GM04503 (cell line): ENCODE results near the gene RANBP1.
"Not testable (repeated sequence)": the region's sequence is repeated elsewhere in the genome, so short reads cannot be mapped to it uniquely, and the experiment has no call there.

Source experiments
- DNase-seq: peaks from one replicate; pipeline ENCODE4 v3.0.0-alpha.2; 2012; ENCODE audit warnings: low read depth

The RANBP1 gene

GRCh38 chr22:20154602-20155187 is 38.8 kb downstream of the RANBP1 start:
- no peak for DNase-seq

DNA sequence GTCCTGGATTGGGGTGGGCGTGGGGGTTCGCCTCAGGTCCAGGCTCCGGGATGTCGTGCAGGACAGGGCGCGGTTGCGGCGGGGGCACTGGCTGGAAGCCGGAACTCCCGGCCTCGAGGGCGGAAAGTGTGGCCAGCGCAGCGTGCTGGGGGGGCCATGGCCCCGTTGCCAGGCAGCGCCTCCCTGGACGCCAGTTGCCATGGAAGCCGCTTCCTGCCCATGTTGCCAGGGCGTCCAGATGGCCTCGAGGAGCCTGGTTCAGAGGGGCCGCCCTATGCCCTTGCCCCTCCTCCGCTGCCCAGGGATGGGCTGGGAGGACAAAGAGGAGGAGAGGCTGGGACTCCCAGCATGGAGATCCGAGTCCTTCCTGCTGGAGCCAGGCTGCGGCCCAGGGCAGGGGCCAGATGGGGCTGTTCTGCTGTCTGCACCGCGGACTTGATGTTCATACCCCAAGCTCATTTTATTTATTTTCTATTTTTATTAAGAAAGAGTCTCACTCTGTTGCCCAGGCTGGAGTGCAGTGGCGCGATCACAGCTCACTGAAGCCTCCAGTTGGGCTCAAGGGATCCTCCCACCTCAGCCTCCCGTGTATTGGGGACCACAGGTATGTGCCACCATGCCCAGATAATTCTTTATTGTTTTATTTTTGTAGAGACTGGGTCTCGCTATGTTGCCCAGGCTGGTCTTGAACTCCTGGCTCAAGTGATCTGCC is 39.6 kb downstream of the RANBP1 start:
- peak; percentile 35 for DNase-seq

- no peak for DNase-seq
Measured at GRCh38 chr22:20156042-20156389, 40.1 kb downstream of the RANBP1 start.

DNA sequence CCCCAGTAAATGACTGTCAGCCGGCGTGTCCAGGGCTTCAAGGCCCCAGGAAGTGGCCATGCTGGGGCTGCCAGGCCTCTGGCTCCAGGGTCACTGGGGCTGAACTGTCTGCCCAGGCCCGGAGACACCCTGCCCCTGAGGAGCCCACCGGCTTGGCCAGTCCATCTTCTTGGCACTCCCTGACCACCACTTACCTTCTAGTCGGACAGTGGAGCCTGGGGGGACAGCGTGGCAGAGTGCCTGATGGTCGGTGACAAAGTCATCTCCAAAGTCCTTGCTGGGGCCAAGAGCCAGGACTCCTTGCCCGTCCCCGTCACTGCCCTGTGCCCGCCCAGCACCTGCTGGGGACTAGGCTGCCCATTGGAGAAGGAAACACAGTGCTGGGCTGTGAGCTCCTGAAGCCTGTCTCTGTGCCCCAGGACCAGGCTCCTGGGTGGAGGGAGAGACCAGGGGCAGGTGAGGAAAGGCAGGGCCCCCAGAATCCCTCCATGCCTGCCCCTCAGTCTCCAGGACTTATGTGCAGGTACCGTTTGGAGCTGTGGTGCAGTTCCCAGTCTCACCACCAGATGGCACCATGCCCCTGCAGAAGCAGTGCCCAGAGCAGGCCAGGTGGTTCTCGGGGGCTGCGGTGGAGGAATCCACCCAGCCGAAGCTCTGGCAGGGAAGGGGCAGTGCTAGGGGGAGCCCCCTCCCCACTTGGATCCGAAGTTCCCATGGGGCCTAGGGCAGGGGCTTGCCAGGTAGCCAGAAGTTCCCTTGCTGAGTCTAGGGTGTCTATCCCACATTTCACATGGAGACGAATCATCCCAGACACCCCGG is 40.9 kb downstream of the RANBP1 start:
- DNase-seq: no peak

DNA sequence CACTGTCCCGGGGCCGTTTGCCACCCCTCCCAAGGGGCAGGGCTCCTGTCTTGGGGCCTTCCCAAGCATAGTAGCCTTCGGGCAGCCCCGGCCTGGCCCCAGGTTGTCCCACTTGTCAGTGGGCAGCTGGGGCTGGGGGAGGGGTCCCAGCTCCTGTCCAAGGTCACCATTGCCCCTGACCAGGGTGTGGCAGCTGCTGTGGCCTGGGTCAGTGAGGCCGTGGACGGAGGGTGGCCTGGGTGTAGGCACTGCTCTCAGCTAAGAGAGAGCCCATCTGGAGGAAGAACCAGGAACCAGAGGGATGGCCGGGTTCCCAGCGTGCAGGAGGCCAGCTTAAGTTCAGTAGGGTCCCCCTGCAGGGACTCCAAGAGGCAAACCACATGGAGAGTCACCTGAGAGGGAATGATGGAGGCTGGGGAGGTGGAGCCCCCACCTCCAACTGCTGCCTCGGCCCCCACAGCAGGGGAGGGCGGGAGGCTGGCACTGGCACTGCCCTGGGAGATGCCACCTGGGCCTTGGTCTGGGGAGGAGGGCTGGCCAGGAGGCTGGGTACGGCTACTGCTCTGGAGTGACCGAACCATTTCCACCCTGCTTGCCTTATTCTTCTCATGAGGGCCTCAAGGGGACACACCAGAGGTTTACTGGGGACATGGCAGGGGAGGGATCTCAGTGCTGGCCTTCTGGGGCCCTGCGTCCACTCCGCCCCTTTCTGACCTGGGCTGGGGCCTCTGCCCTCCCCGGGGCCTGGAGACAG is 41.7 kb downstream of the RANBP1 start:
- no peak for DNase-seq

DNA sequence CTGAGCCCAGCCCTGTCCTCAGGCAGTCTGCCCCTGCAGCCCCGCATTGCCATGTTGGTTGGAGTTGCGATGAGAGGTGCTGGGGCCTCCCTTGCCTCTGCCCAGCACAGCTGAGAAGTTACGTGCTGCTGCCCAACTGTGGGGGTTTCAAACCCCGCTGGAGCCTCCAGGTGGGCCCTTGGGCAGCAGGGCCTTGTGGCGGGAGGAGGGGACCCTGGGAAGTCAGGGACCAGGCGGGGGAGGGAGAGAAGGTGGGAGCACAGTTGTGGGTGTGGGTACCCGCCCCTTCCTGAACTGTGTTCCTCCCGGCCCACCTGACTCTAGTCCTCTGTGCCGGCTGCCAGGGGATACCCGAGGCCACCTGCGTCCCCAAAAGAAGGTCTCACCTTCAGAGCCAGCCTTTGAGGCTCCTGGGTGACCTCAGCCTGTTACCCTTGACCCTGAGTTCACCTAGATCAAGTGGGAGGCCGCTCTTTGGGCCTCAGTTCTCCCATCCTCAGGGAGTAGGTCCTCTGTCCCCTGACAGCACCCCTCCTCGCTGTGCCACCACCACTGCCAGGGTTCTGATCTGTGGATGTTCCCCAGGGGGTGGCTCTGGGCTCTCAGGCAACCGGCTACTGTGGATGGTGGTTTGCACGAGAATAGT is 42.6 kb downstream of the RANBP1 start:
- DNase-seq: no peak

DNA sequence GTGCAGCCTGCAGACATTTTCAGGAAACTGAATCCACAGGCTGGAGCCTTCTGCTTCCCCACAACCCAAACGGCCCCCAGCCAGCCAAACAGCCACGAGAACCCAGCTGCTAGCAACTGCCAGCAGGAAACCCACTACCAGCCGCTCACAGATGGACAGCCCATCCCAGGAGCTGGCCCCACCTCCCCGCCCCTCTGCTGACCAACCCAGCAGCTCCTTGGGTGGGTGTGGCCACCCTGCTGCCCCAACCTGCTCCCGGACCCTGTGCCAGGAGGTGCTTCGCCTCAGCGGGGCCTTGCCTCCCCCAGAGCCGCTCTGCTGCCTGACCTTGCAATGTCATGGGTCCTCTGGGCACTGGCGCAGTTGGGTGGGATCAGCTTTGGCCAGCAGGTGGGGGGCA is 43.2 kb downstream of the RANBP1 start:
- no peak for DNase-seq

DNA sequence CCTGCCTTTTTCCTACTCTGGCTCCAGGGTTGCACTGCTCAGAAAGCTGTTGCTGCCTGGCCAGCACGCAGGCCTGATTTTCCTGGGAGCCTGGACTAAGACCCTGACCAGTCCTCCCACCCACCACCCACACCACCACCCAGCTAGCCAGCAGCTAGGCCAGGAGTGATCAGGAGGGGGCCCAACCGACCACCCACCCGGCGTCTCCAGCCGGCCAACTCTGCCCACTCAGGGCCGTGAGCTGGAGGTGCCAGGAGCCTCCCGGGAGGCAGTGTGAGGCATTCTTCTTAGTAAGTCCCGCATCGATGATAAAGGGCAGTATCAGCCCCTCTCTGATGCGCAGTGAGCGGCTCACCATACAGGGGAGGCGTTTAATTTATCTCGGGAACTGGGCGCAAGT is 43.6 kb downstream of the RANBP1 start:
- DNase-seq: not testable (repeated sequence)

DNA sequence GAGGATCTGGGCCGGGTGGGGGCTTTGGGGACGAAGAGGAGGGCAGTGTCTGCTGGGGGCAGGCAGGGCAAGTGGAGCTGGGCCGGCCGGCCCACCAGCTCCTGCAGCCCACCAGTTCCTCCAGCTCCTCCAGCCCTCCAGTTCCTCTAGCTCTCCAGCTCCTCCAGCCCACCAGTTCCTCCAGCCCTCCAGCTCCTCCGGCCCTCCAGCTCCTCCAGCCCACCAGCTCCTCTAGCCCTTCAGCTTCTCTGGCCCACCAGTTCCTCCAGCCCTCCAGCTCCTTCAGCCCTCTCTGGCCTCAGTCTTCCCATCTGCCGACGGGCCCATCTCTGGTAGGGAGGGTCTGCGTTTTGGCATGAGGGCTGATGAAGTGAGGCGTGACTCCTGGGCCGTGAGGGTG is 44.1 kb downstream of the RANBP1 start:
- no peak for DNase-seq

- no peak for DNase-seq
Measured at GRCh38 chr22:20164863-20165262, 49.0 kb downstream of the RANBP1 start.

DNA sequence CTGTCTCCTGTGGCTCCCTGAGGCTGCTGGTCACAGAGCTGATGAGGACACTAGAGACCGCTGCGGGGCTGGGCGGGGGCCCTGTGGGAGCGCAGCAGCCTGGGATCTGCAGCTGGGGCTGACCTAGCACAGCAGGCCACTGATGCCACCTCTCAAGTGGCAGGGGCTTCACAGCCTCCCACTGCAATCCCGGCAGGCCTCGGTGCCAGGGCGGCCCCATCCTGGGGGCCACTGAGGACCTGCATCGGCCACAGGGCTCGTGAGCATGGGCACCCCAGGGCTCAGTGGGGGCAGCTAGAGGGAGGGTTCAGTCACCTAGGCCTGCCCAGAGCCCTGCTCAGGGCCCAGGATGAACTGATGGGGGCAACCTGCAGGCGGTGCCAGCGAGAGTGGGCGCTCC is 49.5 kb downstream of the RANBP1 start:
- no peak for DNase-seq

- DNase-seq: no peak
Measured at GRCh38 chr22:20165913-20166312, 50.0 kb downstream of the RANBP1 start.

DNA sequence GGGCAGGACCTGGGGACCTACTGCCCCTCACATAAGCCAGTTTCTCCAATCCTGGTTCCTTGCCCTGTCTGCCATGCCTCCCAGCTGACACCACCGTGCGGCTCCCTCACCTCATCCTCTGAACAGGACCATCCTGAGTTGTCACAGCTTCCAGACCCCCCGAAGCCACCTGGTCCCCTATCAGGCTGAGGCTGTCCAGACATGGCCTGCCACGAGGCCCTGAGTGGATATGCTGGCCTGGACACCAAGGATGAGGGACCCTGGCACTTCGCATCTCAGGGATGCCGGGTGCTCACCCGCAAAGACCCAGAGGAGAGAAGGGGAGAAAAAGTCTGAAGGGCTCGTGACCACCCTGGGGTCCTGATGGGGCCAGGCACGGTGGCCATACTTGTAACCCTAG is 50.8 kb downstream of the RANBP1 start:
- no peak for DNase-seq

DNA sequence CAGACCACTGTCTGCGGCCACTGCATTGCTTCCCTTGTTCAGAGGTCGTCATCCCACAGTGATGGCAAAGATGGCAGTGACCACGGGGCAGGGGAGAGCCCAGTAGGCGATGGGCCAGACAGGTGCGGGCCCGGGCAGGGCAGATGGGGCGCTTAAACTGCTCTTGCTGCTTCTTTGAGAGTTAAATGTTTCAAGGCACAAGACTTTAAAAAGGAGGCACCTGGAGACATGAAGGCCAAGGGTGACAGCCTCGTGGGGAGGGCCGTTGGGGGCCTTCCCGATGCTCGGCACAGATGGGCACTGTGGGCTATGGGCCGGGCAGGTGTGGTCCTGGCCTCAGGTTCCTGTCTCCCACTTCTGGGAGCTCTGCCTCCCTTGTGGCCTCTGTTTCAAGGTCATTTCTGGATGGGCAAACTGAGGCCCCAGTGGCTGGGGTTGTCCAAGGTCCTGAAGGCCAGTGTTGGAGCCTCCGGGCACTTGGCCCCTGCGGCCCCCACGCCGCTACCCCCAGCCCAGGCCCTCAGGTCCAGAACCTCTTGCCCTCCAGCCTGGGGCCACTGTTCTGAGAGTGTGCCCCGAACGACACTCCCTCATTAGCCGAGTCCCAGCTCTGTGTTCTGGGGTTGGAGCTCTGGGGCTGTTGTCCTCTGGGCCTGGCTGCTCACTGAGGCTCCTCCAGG is 51.9 kb downstream of the RANBP1 start:
- DNase-seq: no peak

- no peak for DNase-seq
Measured at GRCh38 chr22:20169253-20169822, 53.4 kb downstream of the RANBP1 start.

DNA sequence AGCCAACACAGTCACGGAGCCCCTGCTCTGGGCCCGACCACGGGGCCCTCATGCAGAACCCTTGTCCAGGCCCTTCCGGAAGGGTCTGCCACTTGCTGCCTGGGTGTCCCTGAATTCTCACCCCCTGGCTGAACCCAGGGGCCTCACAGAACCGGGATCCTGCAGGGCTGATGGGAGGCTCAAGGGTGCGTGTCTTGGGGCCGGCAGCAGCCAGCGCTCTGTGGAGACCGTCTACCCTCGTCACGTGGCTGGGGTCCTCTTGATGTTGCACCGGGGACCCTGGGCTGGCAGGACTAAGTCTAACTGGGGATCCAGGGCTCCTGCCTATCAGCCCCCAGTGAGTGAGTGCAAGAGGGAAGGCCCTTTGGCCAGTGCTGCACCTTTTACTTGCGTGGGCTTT is 54.3 kb downstream of the RANBP1 start:
- no peak for DNase-seq

GRCh38 chr22:20171288-20172140 is 55.6 kb downstream of the RANBP1 start:
- no peak for DNase-seq

DNA sequence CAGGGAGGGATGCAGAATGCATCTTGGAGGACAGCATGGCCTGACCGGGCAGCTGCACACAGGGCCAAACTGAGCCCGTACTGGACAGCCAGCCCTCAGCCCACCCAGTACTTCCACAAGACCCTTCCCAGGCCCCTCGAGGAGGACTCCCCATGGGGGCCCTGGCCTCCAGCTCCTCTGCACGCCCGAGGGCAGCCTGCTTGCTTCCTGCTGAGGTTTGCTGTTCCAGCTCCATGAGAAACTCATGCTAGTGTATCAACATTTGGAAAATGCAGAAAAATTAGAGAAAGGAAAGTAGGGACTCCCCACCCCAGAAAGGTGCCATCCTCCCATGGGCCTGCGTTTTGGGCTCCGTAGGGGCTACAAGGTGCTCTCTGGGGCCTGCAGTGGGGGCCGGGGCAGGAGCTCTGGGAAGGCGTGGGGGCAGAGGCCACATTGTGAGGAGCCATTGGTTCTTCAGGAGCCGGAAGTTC is 56.3 kb downstream of the RANBP1 start:
- DNase-seq: no peak

- no peak for DNase-seq
Measured at GRCh38 chr22:20173246-20173645, 57.3 kb downstream of the RANBP1 start.

DNA sequence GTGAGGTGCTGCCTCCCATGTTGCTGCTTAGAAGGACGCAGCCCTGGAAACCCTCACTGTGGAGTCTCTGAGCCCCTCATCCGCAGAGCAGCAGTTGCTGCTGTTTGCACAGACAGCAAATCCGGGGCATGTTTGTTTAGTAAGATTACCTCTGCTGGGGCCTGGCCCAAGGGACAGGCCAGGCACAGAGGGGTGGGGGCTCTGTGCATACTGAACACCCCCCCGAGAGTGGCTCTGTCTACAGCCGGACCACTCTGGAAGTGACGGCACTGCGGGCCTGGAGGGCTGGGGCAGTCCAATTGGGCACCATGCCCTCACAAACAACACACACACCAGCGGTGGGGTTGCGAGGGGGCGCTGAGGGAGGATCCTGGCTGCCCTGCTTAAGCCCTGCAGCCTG is 57.9 kb downstream of the RANBP1 start:
- no peak for DNase-seq
